SK-N-MC (cell line): ENCODE data around the gene CCDC47.

Source experiments
- EZH2 ChIP-seq: fragments of 200-600 bp; sonication (generic); IDR thresholded peaks from one replicate; pipeline ENCODE4 v1.6.1; 2017; ENCODE audit warnings: antibody characterized with exemption
- POLR2AphosphoS5 ChIP-seq: IDR thresholded peaks from 2 replicates; pipeline ENCODE4 v1.6.1; 2012; ENCODE audit warnings: mild to moderate bottlenecking, low read depth, low read length, borderline replicate concordance

DNA sequence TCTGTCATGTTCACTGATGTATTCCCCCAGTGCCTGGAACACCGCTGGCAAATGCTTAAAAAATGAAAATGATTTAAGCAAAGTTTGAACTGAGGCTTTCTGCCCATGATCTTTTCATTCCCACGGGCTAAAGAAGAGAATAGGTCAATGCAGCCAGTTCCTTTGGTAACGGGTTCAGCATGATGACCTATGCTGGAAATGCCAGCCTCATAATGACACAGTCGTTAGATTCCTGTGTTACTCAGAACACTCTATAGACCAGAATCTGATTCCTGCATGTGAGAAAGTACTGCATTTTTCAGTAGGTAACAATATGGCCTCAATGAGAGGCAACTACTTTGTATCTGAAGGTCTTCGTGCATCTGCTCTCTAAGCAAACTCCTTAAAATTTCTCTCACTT lies 54.4 kb downstream of the CCDC47 start:
- no peak for TF ChIP-seq EZH2
- no peak for TF ChIP-seq POLR2AphosphoS5
